Endothelial cell of umbilical vein (primary cell): Measurements from ENCODE around the gene VSIG10L. TPM values are rescaled to one million over a fixed set of nuclear protein-coding genes. Genes with fewer than 3 reads are reported as not detected.

Source experiments
- BruUV-seq: library from RNA; stranded (reverse); fragments of 400-500 nt; replicated peaks from 2 replicates; lab custom pipeline; 2021; lab: Mats Ljungman, UMichigan
- CTCF ChIA-PET: fragments of 300-600, 350-600 bp; sonication (Branson Sonifier 250); formaldehyde crosslinking; loops from one replicate; lab custom pipeline; 2021; ENCODE audit warnings: antibody characterized with exemption, inconsistent platforms; lab: Charles Lee
- POLR2A ChIA-PET: fragments of 300-600, 350-600 bp; sonication (Branson Sonifier 250); formaldehyde crosslinking; loops from one replicate; lab custom pipeline; 2021; ENCODE audit warnings: antibody characterized with exemption, inconsistent platforms; lab: Charles Lee
- DNase-seq: peaks from one replicate; pipeline ENCODE4 v3.0.0-alpha.2; 2011; ENCODE audit warnings: low read depth, low spot score
- FAIRE-seq: peaks from 2 replicates; lab custom pipeline; 2011; peaks lifted over from hg19 to GRCh38; lab: Jason Lieb, UNC
- H2AFZ ChIP-seq: 2 replicates; pipeline ENCODE4 v1.6.0; 2012; ENCODE audit warnings: low read depth, low read length, control low read depth, inconsistent platforms
- H3K27ac ChIP-seq: 2 replicates; pipeline ENCODE4 v1.5.1; 2011; ENCODE audit warnings: low read depth, mild to moderate bottlenecking, control low read depth, low read length, moderate library complexity; ENCODE audit not compliant: insufficient read depth
- H3K27me3 ChIP-seq, 2 experiments: 2 replicates each; pipeline versions ENCODE4 v1.6.0 to v1.6.1; 2011; ENCODE audit warnings: low read length in 2 of 2, mixed read lengths in 1 of 2; ENCODE audit not compliant: control insufficient read depth in 2 of 2, insufficient read depth in 2 of 2
- H3K36me3 ChIP-seq, 2 experiments: 2 replicates in 1 of 2; 3 replicates in 1 of 2; pipeline ENCODE4 v1.5.1; 2011; ENCODE audit warnings: low read length in 2 of 2, mild to moderate bottlenecking in 1 of 2, moderate library complexity in 1 of 2; ENCODE audit not compliant: control insufficient read depth in 2 of 2, insufficient read depth in 2 of 2; ENCODE audit errors: extremely low read depth in 1 of 2
- H3K4me1 ChIP-seq: 3 replicates; pipeline ENCODE4 v1.5.1; 2011; ENCODE audit warnings: mild to moderate bottlenecking, low read length; ENCODE audit not compliant: control insufficient read depth, insufficient read depth; ENCODE audit errors: extremely low read depth
- H3K4me2 ChIP-seq: 2 replicates; pipeline ENCODE4 v1.6.1; 2011; ENCODE audit warnings: low read length, control low read depth, mixed read lengths; ENCODE audit not compliant: insufficient read depth
- H3K4me3 ChIP-seq, 3 experiments: fragments of 200-600 bp in 1 of 3; sonication (generic), shearing (Covaris generic) in 1 of 3; replicated peaks in 1 of 3; 2 replicates each; pipeline ENCODE4 v1.5.1; 2011 to 2016; ENCODE audit warnings: control low read depth in 3 of 3, low read length in 3 of 3, mild to moderate bottlenecking in 2 of 3, inconsistent platforms in 1 of 3, low read depth in 1 of 3, moderate library complexity in 1 of 3; ENCODE audit not compliant: insufficient read depth in 1 of 3
- H3K79me2 ChIP-seq: 2 replicates; pipeline ENCODE4 v1.6.0; 2012; ENCODE audit warnings: low read length, inconsistent platforms; ENCODE audit not compliant: control insufficient read depth, insufficient read depth
- H3K9ac ChIP-seq: replicated peaks from 2 replicates; pipeline ENCODE3; 2011; ENCODE audit warnings: low read length, control low read depth; ENCODE audit not compliant: insufficient read depth; ENCODE audit errors: extremely low read depth
- H3K9me1 ChIP-seq: replicated peaks from 3 replicates; pipeline ENCODE4 v1.6.0; 2011; ENCODE audit warnings: mild to moderate bottlenecking, low read length; ENCODE audit not compliant: control insufficient read depth, insufficient read depth; ENCODE audit errors: extremely low read depth
- H3K9me3 ChIP-seq: replicated peaks from 2 replicates; pipeline ENCODE4 v1.5.1; 2012; ENCODE audit warnings: low read length, inconsistent platforms; ENCODE audit not compliant: control insufficient read depth, insufficient read depth
- H4K20me1 ChIP-seq: replicated peaks from 2 replicates; pipeline ENCODE3; 2011; ENCODE audit warnings: mild to moderate bottlenecking, low read length; ENCODE audit not compliant: control insufficient read depth, insufficient read depth; ENCODE audit errors: extremely low read depth
- EZH2 ChIP-seq: IDR thresholded peaks from 2 replicates; pipeline ENCODE4 v1.6.1; 2012; ENCODE audit warnings: borderline replicate concordance, low read depth, mild to moderate bottlenecking, moderate library complexity, low read length, inconsistent platforms; ENCODE audit not compliant: severe bottlenecking
- FOS ChIP-seq: IDR thresholded peaks from 2 replicates; pipeline ENCODE4 v1.6.1; 2011; ENCODE audit warnings: mild to moderate bottlenecking, low read length, moderate library complexity, borderline replicate concordance; ENCODE audit not compliant: insufficient read depth
- GATA2 ChIP-seq: IDR thresholded peaks from 2 replicates; pipeline ENCODE4 v1.7.0; 2011; ENCODE audit warnings: low read depth, mild to moderate bottlenecking, moderate library complexity, mixed read lengths, low read length; ENCODE audit not compliant: insufficient read length, insufficient read depth
- JUN ChIP-seq: IDR thresholded peaks from 2 replicates; pipeline ENCODE4 v1.6.1; 2011; ENCODE audit warnings: borderline replicate concordance, low read depth; ENCODE audit not compliant: insufficient read length, insufficient read depth
- MYC ChIP-seq: IDR thresholded peaks from one replicate; pipeline ENCODE4 v1.6.1; 2011; ENCODE audit warnings: mild to moderate bottlenecking, low read depth, low read length
- POLR2A ChIP-seq: IDR thresholded peaks from 2 replicates; pipeline ENCODE4 v1.6.1; 2012; ENCODE audit warnings: low read depth, mild to moderate bottlenecking, control low read depth, low read length
- POLR2AphosphoS5 ChIP-seq: IDR thresholded peaks from 2 replicates; pipeline ENCODE4 v1.6.1; 2012; ENCODE audit warnings: low read depth, mild to moderate bottlenecking, control low read depth, low read length, moderate library complexity; ENCODE audit not compliant: insufficient read depth
- dilution Hi-C: fragments of 300-500 bp; cut with MboI; formaldehyde crosslinking; loops from one replicate; pipeline ENCODE4 v1.15.0; 2019; ENCODE audit warnings: low sequenced_read_pairs; ENCODE audit not compliant: extremely low pct_ligation_motif_present
- intact Hi-C: fragments of 100-400 bp; cut with micrococcal nuclease; formaldehyde crosslinking; loops from one replicate; pipeline ENCODE4 v1.10.0; 2022
- polyA plus RNA-seq, 4 experiments: library from polyadenylated mRNA; depleted of rRNA in 3 of 4; stranded (reverse) in 3 of 4; unstranded in 1 of 4; fragments of >200 nt; gene quantifications; 2 replicates each; pipeline versions ENCODE4 v1.2.1 to v1.2.3, GENCODE V29; 2011 to 2012; ENCODE audit warnings: missing spikeins in 1 of 4
- total RNA-seq: library from RNA; stranded (reverse); gene quantifications from 2 replicates; pipeline ENCODE4 v1.2.3, GENCODE V29; 2021
- TF ChIP-seq, protein P1 (sequence below): IDR thresholded peaks from 2 replicates; pipeline ENCODE4 v1.6.1; 2011; ENCODE audit not compliant: insufficient read depth, insufficient read length
- TF ChIP-seq, protein P2 (sequence below), 2 donors: IDR thresholded peaks; 1 replicate in 1 of 2; 2 replicates in 1 of 2; pipeline ENCODE4 v1.5.1; 2011; ENCODE audit warnings: low read length in 2 of 2, mild to moderate bottlenecking in 2 of 2, moderate library complexity in 2 of 2, control low read depth in 1 of 2, inconsistent platforms in 1 of 2, low read depth in 1 of 2; ENCODE audit not compliant: insufficient read depth in 1 of 2; ENCODE audit errors: extremely low read depth in 1 of 2

The VSIG10L gene
- total and polyA plus RNA-seq, 2 donors (not counting 3 experiments of a cell fraction or from before 2014, with no cell fraction given): 0.62 to 0.77 TPM

DNA sequence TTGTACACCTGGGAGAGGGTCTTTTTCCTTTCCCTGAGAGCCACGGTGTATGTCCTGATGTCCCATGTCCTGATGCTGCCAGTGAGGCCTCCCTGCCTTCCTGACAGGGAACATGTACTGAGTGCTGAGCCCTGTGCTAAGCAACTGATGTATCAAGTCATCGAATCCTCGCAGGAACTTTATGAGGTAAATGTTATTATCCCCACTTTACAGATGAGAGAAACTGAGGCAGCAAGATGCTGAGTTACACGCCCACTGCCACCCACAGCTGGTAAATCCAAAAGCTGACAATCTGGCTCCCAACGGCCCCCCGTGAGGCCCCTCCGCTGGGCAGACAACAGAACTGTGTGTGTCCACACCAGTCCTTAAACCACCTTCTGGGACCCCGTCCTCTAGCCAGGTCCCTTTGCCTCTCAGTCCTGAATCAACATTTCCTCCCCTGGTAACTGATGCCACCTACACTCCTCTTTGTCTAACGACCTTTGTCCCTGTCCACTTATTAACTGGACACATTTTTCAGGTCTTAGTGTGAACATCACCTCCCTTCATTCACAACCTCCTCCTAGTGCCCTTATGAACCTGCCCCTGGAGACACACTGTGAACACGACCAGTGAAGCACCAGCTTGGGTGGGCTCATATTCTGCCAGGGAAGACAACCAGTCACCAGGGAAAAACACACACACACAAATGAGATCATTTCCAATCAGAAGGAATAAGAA, 5.4 kb upstream of the VSIG10L start:
- peaks cover 0 to 3% of the 10 kb centered on the region in 2 experiments for H3K36me3 ChIP-seq
- H3K4me3 ChIP-seq: no peak overlapping the region
- dilution Hi-C loops: no loop called here
- H3K79me2 ChIP-seq: no peaks in the 10 kb centered on the region
- intact Hi-C loops: no loop called here
- no peak overlapping the region for H2AFZ ChIP-seq
- no peaks in the 10 kb centered on the region for H3K9me1 ChIP-seq
- TF ChIP-seq MYC (no peak), POLR2A (no peak), POLR2AphosphoS5 (no peak), EZH2 (no peak), JUN (no peak), GATA2 (no peak), FOS (no peak)
- TF ChIP-seq, protein P1, sequence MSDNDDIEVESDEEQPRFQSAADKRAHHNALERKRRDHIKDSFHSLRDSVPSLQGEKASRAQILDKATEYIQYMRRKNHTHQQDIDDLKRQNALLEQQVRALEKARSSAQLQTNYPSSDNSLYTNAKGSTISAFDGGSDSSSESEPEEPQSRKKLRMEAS: no peak
- TF ChIP-seq, protein P2, sequence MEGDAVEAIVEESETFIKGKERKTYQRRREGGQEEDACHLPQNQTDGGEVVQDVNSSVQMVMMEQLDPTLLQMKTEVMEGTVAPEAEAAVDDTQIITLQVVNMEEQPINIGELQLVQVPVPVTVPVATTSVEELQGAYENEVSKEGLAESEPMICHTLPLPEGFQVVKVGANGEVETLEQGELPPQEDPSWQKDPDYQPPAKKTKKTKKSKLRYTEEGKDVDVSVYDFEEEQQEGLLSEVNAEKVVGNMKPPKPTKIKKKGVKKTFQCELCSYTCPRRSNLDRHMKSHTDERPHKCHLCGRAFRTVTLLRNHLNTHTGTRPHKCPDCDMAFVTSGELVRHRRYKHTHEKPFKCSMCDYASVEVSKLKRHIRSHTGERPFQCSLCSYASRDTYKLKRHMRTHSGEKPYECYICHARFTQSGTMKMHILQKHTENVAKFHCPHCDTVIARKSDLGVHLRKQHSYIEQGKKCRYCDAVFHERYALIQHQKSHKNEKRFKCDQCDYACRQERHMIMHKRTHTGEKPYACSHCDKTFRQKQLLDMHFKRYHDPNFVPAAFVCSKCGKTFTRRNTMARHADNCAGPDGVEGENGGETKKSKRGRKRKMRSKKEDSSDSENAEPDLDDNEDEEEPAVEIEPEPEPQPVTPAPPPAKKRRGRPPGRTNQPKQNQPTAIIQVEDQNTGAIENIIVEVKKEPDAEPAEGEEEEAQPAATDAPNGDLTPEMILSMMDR (IDR thresholded peaks at IDR 0.05; ENCODE audit: extremely low read depth in 1 of 2, insufficient read depth in 1 of 2, low read depth in 1 of 2, low read length in 2 of 2): no peak
- no peak overlapping the region for H3K27ac ChIP-seq
- no peak overlapping the region for H3K9ac ChIP-seq
- FAIRE-seq: no peak
- no peaks in the 10 kb centered on the region for H4K20me1 ChIP-seq
- no peak overlapping the region for H3K4me2 ChIP-seq
- no TSS peak for BruUV-seq
- H3K9me3 ChIP-seq: no peaks in the 10 kb centered on the region
- CTCF ChIA-PET: no interaction called here
- H3K4me1 ChIP-seq: no peaks in the 10 kb centered on the region
- POLR2A ChIA-PET: no interaction called here
- H3K27me3 ChIP-seq: no peaks in the 10 kb centered on the region
- DNase-seq: no peak
